DMS114 treated with DMSO at 0.1 percent for 48 hours (cell line): ENCODE measurements around the gene CMSS1.

ENCODE experiments used
- DNase-seq: peaks from one replicate; lab custom pipeline; 2025; ENCODE audit not compliant: unreplicated experiment; lab: John Stamatoyannopoulos, UW

Gene CMSS1

DNA sequence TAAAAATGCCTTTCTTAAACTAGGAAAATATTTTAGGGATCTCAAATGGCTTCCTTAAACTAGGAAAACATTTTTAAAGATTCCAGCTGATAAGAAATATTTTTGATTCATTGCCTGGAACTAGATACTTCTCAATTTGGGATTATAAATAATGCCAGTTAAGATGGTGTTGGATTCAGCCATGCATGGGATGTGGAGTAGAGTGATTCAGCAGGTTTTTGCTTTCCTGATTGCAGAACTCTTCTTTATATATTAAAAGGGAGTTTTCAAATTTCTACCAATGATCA, 281.1 kb downstream of the CMSS1 start:
- no peak for DNase-seq

GRCh38 chr3:100099621-100100020, 282.0 kb downstream of the CMSS1 start:
- no peak for DNase-seq

DNA sequence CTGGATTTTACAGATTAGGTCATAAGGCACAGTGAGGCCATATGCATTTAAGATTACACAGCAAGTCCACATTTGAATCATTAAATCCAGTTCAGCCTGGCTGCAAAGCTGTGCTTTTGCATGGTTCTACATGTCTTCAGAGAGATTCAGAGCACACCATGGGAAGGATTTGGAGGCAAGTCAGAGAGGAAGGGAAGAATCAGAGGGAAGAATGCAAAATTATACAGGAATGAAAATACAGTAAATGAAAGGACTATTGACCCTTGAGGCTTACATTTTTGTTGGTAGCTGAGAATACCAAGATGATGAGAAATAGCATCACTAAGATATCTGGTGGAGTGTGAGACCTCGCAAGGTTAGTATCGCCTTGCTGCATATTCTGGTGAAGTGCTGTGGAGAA, 282.8 kb downstream of the CMSS1 start:
- no peak for DNase-seq

DNA sequence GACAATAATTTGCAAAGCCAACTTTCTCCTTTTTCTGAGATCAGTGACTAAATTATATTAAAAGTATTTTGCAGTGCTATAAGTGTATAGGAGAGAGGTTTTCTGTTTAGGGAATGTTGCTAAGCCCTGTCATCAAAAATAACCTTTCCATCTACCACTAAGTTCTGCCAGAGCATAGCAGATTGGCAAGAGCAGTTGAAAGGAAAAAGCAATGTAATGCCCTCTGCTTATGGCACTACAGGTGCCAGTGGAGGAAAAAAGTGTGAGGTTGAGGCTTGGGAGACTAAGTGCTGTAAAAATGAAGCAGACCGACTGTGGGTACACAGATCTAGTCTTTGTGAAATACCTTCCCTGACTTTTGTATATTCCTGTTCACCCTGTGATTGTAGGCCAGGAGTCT, 285.1 kb downstream of the CMSS1 start:
- DNase-seq, result no peak

- DNase-seq, result no peak
Measured at GRCh38 chr3:100103558-100104441, 286.1 kb downstream of the CMSS1 start.

- DNase-seq, result no peak
Measured at GRCh38 chr3:100104442-100104798, 286.8 kb downstream of the CMSS1 start.

DNA sequence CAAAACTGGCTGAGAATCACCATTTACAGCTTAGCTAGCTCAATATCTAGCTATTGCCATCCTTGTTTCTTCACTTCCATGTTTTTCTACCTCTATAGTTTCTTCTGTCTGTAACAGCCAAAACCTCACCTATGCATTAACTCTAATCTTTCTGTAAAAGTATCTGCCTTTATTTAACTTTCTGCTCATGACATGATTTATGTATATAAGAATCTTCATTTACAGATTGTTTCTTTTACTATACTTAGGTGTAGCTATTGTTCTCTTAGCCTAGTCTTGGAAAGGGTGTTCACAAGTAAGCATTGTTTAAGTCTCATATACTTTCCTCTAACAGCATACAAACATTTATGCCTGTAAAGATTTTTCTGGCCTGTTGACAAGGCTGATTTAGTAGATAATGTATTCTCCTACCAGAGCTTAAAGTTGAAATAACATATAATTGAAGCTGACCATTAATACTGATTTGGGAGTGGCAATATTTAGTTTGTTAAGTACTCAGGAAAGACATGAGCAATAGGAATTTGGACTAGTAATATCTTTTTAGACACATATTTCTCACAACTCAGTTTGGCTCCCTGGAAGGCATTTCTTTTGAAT, 287.3 kb downstream of the CMSS1 start:
- DNase-seq, result no peak

- DNase-seq, result no peak
Measured at GRCh38 chr3:100105501-100105900, 287.8 kb downstream of the CMSS1 start.

GRCh38 chr3:100106094-100106493, 288.4 kb downstream of the CMSS1 start:
- no peak for DNase-seq

DNA sequence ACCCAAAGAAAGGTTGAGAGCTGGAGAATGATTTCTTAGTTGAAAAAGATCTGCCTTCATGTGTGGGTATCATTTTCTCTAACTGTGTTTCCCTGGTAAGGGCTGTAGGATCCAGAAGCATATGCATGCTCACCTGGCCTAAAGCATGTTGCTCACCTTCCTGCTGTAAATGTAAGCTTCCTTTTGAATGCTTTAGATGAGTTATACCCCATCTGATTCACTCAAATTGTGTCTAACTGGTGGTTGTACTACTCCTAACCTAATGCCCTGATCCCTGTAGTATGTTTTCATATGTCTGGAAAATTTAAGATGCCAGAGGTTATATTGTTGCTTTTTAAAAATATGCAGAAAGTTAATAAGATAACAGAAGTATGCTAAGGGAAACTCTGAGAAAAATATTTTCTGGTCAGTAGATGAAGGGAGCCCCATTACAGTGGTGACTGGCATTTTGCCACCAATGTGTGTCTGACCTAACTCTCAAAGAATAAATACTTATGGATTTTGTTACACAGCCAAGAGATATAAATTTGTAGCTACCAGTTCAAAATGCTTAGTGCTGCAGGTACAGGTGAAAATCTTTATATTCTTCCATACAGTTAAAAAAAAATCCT, 289.0 kb downstream of the CMSS1 start:
- DNase-seq, result no peak

- no peak for DNase-seq
Measured at GRCh38 chr3:100107221-100107814, 289.7 kb downstream of the CMSS1 start.

- DNase-seq, result no peak
Measured at GRCh38 chr3:100108464-100109079, 290.9 kb downstream of the CMSS1 start.

GRCh38 chr3:100110162-100110561, 292.5 kb downstream of the CMSS1 start:
- no peak for DNase-seq

DNA sequence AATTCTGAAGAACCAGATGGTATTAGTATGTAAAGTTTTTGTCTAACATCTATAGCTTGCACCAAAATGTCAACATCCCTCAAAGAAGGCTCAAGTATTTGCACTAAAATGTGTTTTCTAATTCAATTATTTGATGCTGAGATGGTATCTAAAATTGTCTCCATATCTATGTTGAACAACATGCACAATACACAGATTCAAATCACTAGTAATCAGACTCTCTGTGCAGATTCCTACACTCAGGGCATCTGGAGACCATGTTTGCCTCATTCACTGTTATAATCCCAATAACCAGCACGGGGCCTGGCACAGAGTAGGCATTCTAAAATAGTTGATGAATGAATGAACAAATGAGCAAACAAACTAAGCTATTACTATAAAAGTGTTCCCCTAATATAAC, 294.1 kb downstream of the CMSS1 start:
- DNase-seq, result no peak

GRCh38 chr3:100113723-100114412, 296.2 kb downstream of the CMSS1 start:
- no peak for DNase-seq

DNA sequence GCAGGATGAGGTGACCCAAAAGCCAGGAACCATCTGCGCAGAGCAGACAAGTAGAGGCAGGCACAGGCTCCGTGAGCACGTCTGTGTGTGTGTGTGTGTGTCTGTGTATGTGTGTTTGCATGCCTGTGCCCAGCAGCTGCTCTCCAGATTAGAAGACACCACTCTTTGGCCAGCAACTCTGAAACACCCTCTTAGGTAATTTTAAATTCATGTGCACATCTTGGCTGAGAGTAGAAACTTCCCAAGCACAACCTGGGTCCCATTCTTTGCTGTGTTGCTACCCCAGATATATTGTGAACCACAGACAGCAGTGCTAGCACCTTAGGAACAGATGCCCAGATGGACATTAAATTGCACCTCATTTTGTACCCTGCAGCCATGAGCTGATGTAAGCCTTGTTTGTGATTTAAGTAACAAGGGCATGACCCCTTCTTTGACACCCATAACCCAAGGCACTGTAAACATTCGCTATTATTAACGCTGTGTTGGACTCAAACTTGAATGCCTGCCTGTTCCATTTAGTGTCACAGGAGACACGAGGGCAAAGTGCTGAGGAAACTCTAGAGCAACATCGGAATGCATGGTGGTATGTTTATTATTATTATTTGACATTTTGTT, 296.9 kb downstream of the CMSS1 start, which contains the start of gene FILIP1L:
Gene FILIP1L (minus strand): TSS at position 89 of the 618 bp plus-strand sequence.
- DNase-seq, result no peak

DNA sequence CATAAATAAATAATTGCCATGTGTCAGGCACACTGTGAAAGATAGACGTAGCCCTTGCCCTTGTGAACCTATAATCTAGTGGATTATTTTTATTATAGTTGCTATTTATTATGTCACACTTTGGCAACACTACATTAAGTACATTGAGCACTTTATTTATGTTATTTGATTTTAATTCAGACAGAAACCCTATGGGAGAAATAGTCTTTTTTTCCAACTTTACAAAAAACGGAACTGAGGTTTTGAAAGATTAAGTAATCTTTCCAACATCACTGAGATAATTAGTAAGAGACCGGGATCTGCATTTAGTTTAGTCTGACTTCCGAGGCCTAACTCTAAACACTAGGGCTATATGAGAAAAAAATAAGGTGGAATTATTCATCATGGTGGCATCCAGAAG, 299.4 kb downstream of the CMSS1 start:
- DNase-seq, result no peak

GRCh38 chr3:100120012-100120411, 302.4 kb downstream of the CMSS1 start:
- no peak for DNase-seq

DNA sequence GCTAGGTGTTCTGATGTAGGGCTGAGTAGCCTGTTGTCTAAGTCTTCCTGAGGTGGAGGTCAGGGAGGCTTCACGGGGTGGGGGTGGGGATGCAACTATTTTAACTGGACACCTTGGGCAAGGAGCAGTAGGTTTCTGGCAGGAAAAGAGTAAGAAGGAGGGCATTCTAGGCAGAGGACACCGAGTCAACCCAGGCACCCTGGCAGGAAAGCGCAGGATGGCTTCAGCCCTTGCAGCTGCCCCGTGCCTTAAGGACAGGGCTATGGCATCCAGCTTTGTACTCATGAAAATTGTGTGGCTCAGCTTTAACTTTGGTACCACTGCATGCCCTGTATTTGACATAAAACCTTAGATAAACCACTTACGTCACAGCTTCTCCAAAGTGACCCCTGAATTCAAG, 303.0 kb downstream of the CMSS1 start:
- DNase-seq, result no peak

GRCh38 chr3:100122321-100122720, 304.7 kb downstream of the CMSS1 start:
- no peak for DNase-seq

DNA sequence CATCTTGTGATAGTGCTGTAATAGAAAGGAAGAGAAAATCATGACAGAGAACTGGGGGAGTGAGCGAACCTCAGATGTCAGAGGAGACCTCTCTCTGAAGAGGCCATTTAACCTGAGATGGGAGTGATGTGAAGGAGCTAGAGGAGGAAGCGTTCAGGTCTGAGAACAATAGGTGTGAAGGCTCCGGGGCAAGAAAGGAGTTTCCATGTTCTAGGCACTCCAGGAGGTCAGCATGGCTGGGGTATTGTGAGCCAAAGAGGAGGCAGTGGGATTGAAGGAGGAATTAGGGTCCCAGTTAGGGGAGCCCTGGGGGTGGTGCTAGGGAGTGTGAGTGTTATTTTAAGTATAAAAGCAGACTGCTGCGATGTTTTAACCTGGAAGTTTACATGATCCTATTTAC, 305.4 kb downstream of the CMSS1 start:
- no peak for DNase-seq
